ENCODE measurements around the gene OR2C3. TPM values are rescaled to one million over a fixed set of nuclear protein-coding genes. Genes with fewer than 3 reads are reported as not detected.
"Not testable (repeated sequence)": the region's sequence is repeated elsewhere in the genome, so short reads cannot be mapped to it uniquely, and the experiment has no call there.

The OR2C3 gene
- total RNA-seq, 6 donors from 2014 or later, result 0.03 TPM; not detected in 5

- ATAC-seq (ENCODE audit: low FRiP score in 2 of 2) (no peak), DNase-seq (no peak)
- TF ChIP-seq EP300 (IDR thresholded peaks at IDR 0.05) (no peak), CTCF (IDR thresholded peaks at IDR 0.05) (no peak), POLR2AphosphoS5 (IDR thresholded peaks at IDR 0.05) (no peak)
- Histone ChIP-seq H3K9me3 (no peaks in the 10 kb centered on the region), H3K4me3 (no peak overlapping the region), H3K36me3 (no peaks in the 10 kb centered on the region), H3K27me3 (peaks cover 0 to 5% (median 0%) of the 10 kb centered on the region in 4 donors), H3K27ac (no peak overlapping the region), H3K4me1 (no peaks in the 10 kb centered on the region)
- WGBS, 2 donors, result 72 to 74% methylated on average over 2 of the region's 2 CpGs
These were observed 7.3 kb downstream of the OR2C3 start for GRCh38 chr1:247528812-247529474.

GRCh38 chr1:247521886-247522285 is 14.4 kb downstream of the OR2C3 start:
- not testable (repeated sequence) for H3K4me1 ChIP-seq; H3K36me3 ChIP-seq; ATAC-seq (ENCODE audit: low FRiP score in 2 of 2); H3K27ac ChIP-seq; H3K27me3 ChIP-seq; H3K4me3 ChIP-seq; H3K9me3 ChIP-seq
- DNase-seq, result peak in 1 of 2 donors; percentile 58
- WGBS, 2 donors, result 90 to 100% methylated on average over 2 to 18 of the region's 30 CpGs

GRCh38 chr1:247518613-247518891 is 17.7 kb downstream of the OR2C3 start:
- Histone ChIP-seq H3K27me3 (no peaks in the 10 kb centered on the region), H3K27ac (no peak overlapping the region), H3K9me3 (no peaks in the 10 kb centered on the region), H3K4me3 (no peak overlapping the region), H3K4me1 (no peaks in the 10 kb centered on the region), H3K36me3 (no peaks in the 10 kb centered on the region)
- ATAC-seq (ENCODE audit: low FRiP score in 2 of 2) (no peak), DNase-seq (no peak)
- TF ChIP-seq POLR2A (IDR thresholded peaks at IDR 0.05) (no peak), CTCF (IDR thresholded peaks at IDR 0.05) (no peak)
- 79 to 92% methylated on average over 19 of the region's 19 CpGs for WGBS, 2 donors

GRCh38 chr1:247517795-247518612 is 18.2 kb downstream of the OR2C3 start:
- no peaks in the 10 kb centered on the region for H3K36me3 ChIP-seq
- no peaks in the 10 kb centered on the region for H3K27me3 ChIP-seq
- no peak overlapping the region for H3K27ac ChIP-seq
- ATAC-seq (ENCODE audit: low FRiP score in 2 of 2) (peak in 1 of 2 donors; percentile 34), DNase-seq (peak in 1 of 2 donors; percentile 82)
- no peak overlapping the region for H3K4me3 ChIP-seq
- H3K4me1 ChIP-seq, result no peaks in the 10 kb centered on the region
- TF ChIP-seq CTCF (IDR thresholded peaks at IDR 0.05), result no peak
- TF ChIP-seq POLR2AphosphoS5 (IDR thresholded peaks at IDR 0.05), result no peak
- TF ChIP-seq POLR2A (IDR thresholded peaks at IDR 0.05), result no peak
- TF ChIP-seq EP300 (IDR thresholded peaks at IDR 0.05), result no peak
- 71 to 75% methylated on average over 28 to 62 of the region's 72 CpGs for WGBS, 2 donors
- H3K9me3 ChIP-seq, result no peaks in the 10 kb centered on the region

- no peaks in the 10 kb centered on the region for H3K36me3 ChIP-seq
- H3K27ac ChIP-seq, result no peak overlapping the region
- H3K4me3 ChIP-seq, result no peak overlapping the region
- 47 to 49% methylated on average over 3 of the region's 3 CpGs for WGBS, 2 donors
- DNase-seq (no peak), ATAC-seq (ENCODE audit: low FRiP score in 2 of 2) (no peak)
- TF ChIP-seq POLR2AphosphoS5 (IDR thresholded peaks at IDR 0.05) (no peak), EP300 (IDR thresholded peaks at IDR 0.05) (no peak), POLR2A (IDR thresholded peaks at IDR 0.05) (no peak), CTCF (IDR thresholded peaks at IDR 0.05) (no peak)
- H3K4me1 ChIP-seq, result no peaks in the 10 kb centered on the region
- no peaks in the 10 kb centered on the region for H3K9me3 ChIP-seq
- H3K27me3 ChIP-seq, result no peaks in the 10 kb centered on the region
These were observed 29.4 kb downstream of the OR2C3 start for GRCh38 chr1:247506831-247507230.

All from upper lobe of left lung (tissue), 6 donors.